NCI-H1417 (cell line): ENCODE data around the gene MUC4.
"Not testable (repeated sequence)": the region's sequence is repeated elsewhere in the genome, so short reads cannot be mapped to it uniquely, and the experiment has no call there.

ENCODE experiments used
- DNase-seq, 3 experiments: peaks; one replicate each; lab custom pipeline; 2025; lab: John Stamatoyannopoulos, UW

Gene MUC4

DNA sequence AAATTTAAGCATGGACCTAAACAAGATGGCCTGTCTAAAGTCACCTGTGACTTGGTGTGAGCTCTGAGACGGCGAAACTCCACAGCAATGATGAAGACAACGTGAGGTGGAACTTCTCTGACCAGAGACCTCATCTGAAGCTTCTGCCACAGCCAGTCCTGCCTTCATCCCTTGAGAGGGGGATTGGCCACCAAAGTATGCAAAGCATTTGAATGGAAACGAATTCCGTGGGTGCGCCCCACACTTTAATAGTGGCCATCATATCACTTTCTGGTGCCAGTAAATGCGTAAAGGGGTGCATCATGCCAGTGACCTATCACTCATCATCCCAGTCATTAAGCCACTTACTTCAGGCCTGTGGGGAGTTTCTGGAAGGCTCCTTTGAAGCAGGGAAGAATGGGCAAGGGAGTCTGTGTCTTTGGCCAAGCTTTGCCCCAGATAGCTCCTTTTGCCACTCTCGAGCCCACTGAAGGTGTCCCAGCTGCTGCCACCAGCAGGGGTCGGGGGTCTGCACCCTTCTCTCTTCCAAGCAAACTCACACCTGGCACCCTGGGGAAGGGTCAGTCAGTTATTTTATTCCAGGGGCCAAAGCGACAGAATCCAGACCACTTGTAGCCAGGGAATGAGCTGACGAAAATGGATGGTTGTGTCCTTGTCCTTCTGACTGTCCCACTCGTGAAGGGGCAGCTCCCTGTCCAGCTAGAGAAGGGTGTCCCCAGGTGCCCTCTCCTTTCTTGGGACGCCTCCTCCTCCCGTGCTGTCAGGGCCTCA is 73.3 kb downstream of the MUC4 start:
- DNase-seq = no peak

DNA sequence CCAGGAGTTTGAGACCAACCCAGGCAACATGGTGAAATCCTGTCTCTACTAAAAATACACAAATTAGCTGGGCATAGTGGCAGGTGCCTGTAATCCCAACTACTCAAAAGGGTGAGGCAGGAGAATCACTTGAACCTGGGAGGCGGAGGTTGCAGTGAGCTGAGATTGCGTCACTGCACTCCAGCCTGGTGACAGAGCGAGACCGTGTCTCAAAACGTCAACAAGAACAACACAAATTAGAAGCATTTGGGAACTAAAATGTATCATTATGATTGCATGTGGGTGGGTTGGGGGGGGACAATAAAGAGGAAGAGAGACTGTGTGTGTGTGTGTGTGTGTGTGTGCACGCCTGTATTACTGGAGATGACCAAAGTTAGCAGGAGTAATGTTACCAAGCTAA is 73.9 kb downstream of the MUC4 start:
- not testable (repeated sequence) for DNase-seq

DNA sequence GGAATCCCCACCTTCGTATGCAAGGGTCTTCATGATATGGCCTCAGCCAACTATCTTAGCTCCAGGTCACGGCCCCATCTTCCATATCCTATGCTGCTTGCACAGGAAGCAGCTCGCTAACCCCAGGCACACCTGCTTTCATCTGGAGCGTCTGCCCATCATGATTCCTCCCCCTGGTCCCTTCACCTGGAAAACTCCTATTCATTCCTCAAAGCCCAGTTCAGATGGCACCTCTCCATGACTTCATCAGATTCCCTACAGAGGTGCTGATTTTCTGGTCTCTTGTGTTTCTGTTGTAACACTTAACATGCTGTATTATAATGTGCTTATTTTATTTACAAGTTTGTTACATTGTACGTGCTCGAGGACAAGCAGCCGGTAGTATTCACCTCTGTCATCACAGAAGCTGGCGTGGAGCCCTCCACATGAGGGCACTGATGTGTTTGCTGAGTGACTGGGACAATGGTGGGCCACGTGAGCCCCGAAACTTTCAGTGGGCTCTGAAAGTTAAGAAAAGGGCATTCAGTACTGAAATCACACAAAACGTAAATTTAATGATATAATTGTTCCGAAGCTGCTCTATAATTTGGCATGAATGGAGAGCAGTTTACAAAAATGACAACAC is 74.8 kb downstream of the MUC4 start:
- DNase-seq = no peak

DNA sequence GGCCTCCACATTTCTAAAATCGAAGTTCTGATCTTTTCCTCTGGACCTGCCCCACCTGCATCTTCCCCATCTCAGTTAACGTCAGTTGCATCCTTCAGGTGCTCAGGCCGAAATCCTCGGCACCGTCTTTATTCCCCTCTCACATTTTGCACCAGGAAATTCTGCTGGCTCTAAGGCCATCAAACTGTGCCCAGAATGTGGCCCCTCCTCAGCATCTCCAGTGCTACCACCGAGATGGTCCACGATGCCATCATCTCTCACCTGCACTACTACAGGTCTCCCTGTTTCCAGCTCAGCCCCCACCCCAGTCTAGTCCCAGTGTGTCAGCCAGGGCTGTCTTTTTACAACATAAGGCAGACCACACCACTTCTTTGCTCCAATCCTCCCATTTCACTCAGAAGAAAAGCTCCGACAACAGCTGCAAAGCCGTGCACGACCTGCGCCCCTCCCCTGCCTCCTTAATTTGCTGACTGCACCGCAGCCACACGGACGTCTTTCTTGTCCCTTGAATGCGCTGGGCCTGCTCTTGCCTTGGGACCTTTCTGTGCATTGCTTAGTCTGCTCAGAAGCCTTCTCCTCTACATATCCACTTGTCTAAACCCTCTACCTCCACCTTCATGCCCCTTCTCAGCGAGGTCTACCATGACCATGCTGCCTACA is 76.6 kb downstream of the MUC4 start:
- no peak for DNase-seq

DNA sequence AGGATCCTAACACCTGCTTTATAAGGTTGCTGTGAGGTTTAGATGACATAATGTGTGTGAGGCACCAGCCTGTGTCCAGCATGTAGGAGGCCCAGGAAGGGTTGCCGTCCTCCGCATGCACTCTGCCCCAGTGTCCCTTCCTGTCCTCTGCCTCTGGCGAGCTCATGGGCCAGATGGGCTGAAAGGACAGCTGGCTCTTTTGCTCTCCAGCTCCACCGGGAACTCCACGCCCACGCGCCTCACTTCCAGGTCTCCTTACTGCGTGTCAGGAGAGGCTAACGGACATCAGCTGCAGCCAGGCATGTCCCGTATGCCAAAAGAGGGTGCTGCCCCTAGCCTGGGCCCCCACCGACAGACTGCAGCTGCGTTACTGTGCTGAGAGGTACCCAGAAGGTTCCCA is 78.8 kb downstream of the MUC4 start:
- no peak for DNase-seq

DNA sequence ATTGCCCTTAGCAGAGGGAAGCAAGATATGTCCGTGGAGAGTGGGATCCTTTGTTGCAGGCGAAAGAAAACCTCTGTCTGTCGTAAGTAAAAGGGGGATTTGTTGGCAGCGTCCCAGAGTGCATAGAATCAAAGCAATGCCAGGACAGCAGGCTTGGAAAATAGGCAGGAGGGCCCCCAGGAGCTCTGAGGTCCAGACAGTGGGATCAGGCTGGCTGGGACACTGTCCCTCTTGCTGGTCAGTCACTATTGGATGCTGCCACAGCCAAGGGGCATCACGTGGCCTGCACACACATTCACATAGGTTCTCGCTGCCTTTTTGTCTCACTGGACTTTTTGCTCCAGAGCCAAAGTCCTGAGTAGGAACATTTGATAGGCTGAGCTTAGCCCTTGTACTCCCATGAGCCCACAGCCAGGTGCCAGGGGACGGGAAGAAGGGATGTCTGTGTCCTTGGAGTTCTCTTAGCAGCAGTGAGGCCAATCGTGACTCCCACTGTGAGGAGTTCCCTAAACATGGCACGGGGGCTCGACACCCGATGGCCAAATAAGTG is 80.3 kb downstream of the MUC4 start:
- DNase-seq = no peak

DNA sequence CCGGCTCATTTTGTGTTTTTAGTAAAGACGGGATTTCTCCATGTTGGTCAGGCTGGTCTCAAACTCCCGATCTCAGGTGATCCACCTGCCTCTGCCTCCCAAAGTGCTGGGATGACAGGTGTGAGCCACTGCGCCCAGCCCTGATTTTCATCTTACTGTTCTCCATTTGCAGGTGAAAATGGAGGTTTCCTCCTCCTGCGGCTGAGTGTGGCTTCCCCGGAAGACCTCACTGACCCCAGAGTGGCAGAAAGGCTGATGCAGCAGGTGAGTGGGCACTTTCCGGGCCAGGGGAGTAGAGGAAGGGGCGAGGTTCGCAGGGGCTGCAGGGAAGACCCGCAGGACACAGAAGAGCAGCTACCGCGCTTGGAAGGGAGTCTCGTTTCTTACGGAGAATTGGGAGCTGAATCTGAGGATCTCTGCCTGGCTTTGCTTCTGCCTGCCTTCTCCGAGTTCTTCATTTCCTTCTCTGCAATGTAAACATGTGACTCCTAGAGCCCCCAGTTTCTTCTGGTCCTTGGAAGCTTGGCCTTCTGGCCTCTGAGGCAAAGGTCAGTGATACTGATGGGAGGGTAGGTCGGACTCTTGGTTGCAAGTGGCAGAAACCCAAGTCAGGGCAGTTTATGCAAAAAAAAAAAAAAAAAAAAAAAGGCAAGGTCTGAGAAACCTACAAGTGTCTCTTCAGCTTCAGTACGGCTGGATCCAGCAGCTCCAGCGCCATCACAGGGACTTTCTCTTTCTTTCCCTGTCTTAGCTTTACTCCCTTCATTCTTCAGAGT is 82.1 kb downstream of the MUC4 start:
- DNase-seq = no peak

DNA sequence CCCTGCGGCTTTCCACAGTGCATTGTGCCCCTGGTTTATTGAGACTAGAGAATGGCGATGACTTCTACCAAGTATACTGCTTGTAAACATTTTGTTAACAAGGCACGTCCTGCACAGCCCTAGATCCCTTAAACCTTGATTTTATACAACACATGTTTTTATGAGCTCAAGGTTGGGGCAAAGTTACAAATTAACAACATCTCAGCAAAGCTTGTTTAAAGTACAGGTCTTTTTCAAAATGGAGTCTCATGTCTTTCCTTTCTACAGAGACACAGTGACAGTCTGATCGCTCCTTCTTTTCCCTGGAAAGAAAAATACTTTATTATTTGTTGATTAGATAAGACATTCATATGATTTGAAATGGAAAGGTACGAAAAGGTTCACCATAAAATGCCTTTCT is 82.9 kb downstream of the MUC4 start:
- not testable (repeated sequence) for DNase-seq

DNA sequence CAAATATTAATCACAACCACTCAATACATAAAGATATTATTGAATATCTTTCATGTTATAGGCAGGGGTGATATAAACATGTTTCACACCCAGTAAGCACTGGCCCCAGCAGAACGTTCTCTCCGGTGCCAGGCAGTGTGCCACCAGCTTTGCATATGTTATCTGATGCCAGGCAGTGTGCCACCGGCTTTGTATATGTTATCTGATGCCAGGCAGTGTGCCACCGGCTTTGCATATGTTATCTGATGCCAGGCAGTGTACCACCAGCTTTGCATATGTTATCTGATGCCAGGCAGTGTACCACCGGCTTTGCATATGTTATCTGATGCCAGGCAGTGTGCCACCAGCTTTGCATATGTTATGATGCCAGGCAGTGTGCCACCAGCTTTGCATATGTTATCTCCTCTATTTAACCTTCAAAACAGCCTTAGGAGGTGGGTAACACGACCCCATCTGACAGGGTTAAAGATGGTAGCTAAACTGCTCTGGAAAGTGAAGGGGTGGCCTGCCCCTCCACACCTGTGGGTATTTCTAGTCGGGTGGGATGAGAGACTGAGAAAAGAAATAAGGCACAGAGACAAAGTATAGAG is 84.0 kb downstream of the MUC4 start:
- no peak for DNase-seq

DNA sequence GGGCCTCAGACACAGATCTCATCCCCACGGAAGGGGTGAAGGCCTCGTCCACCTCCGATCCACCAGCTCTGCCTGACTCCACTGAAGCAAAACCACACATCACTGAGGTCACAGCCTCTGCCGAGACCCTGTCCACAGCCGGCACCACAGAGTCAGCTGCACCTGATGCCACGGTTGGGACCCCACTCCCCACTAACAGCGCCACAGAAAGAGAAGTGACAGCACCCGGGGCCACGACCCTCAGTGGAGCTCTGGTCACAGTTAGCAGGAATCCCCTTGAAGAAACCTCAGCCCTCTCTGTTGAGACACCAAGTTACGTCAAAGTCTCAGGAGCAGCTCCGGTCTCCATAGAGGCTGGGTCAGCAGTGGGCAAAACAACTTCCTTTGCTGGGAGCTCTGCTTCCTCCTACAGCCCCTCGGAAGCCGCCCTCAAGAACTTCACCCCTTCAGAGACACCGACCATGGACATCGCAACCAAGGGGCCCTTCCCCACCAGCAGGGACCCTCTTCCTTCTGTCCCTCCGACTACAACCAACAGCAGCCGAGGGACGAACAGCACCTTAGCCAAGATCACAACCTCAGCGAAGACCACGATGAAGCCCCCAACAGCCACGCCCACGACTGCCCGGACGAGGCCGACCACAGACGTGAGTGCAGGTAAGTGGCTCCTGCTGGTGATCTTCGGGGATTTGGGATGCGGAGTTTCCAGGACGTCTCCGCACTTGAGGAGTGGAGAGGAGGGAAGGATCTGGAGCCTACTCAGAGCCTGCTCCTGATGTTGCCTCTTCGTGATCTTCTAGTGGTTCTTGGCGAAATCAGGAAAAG is 85.6 kb downstream of the MUC4 start:
- DNase-seq = not testable (repeated sequence)

DNA sequence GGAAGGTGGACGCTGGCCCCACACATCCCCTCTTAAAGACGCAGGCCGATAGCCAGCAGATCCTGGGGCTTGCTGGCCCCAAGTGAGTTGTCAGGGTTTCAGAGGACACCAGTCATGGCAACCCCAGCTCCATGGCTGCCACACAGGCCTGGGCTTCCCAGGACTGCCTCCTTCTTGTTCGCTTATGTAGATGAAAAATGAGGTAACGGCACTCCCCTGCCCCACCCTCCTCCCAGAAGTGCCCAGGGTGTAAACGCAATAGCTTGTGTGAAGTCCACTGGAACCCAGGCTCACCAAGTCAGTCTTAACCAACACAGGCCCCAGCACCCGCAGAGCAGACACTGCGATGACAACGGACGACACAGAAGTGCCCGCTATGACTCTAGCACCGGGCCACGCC is 87.4 kb downstream of the MUC4 start:
- DNase-seq = not testable (repeated sequence)

DNA sequence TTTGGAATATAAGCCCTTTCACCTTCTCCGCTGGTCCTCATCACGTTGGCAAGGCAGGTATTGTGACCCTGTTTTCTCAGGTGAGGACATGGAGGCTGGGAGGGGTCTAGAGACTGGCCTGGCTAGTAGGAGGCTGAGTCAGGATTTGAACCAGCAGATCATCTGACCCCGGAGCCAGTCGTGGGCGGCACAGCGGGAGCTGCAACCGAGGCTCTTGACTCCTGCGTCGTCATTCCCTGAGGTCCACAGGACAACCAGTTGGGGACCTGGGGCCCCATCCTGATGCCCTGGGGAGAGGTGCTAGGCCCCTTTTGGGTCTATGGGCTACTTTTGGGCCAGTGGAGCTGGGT is 88.8 kb downstream of the MUC4 start:
- not testable (repeated sequence) for DNase-seq

DNA sequence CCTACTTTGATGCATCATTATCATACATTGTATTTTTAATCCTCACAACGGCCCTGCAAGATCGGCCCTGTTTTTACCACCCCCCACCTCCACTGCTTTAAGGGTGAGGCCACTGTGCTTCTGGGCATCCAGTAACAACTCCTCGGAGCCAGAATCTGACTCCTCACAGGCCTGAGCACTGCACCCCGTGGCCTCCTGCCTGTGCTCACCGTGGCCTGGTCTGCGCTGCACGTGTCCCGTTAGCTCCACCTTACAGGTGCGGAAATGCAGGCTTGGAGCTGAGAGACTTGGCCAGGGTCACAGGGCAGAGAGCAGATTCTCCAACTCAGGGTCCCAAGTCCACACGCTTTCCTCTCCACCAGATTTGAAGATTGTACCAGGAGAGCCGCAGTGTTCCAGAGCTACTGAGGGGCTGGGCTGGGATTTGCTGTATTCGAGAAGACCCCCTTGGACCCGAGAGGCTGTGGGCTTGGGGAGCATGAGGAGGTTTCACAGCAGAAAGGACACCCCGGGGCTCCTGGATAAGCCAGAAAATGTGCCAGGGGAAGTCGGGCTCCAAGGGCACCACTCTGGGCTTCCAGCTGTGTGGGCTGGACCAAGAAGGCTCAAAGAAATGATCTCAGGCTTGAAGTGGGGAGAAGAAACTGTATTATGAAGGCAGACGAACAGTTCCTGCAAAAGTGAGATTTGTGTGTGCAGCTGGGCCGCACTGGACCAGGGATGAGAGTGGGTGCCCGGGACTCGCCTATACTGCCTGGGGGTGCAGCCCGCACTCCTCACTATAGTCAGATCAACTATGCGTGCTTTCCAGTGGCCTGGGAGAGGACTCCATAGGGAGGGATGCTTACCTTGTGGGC is 89.4 kb downstream of the MUC4 start:
- not testable (repeated sequence) for DNase-seq

DNA sequence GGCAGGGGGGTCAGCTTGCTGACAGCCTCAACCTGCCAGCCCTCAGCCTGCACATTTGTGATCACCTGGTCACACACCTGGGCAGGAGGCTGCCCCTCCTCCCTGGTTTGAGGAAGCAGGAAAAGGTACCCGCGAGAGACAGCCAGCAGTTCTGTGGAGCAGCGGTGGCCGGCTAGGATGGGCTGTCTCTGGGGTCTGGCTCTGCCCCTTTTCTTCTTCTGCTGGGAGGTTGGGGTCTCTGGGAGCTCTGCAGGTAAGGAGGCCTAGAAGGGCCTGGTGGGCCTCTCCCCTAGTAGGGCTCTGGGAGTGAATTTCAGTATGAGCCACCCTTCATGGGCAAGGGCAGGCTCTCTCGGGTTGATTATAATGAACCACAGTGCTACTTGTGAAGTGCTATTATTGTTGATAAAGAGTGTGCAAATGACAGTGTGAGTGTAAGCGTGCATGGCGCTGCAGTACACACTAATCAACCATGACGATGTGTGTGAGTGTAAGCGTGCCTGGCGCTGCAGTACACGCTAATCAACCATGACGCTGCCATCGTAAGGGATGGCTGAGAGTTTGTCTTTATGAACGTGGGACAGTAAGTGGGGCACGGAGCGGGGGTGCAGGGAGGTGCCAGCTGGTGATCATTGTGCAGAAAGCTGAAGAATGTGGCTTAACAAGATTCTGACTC is 90.8 kb downstream of the MUC4 start, which contains the start of gene MUC20:
Gene MUC20, plus strand, starts transcription at position 148 of the 676 bp plus-strand sequence. Its CDS starts 30 bp downstream, at position 178.
- DNase-seq = not testable (repeated sequence)

DNA sequence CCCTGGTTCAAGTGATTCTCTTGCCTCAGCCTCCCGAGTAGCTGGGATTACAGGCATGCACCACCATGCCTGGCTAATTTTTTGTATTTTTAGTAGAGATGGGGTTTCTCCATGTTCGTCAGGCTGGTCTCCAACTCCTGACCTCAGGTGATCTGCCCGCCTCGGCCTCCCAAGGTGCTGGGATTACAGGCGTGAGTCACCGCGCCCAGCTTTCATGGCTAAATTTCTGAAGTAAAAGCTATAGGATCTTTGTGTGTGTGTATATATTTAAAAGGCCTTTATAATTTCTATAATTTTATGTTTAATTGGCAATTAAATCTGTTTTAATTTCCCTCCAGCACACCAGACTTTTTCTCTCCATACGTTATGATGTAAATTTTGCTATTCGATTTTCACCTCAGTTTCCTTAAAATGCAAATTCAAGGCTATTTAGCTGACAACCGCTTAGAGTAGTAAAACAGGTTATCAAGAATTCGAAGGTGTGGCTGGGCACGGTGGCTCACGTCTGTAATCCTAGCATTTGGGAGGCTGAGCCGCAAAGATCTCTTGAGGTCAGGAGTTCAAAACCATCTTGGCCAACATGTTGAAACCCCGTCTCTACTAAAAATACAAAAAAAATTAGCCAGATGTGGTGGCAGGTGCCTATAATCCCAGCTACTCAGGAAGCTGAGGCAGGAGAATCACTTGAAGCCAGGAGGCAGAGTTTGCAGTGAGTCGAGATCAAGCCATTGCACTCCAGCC is 92.0 kb downstream of the MUC4 start:
- not testable (repeated sequence) for DNase-seq

DNA sequence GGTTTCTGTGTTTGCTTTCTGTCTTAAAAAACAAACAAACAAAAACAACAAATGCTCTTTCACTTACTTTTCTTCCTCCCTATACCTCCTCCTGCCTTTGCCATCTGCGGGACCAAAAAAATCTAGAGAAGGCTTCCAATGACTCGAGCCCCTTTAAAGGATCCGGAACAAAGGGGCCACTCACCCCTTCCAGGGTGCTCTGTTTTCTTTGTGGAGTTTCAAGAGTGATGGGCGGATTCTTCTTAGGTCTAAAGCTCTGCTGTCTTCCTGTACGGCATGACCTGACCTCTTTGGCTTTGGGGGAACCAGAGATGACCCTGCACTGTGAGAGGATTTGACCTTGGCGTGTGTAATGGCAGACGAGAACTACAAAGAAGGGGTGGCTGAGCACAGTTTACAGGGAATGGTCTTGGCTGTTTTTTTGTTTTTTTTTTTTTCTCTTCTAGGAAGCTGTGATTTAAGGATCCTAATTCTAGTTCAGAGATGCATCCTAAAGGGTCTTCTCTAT is 93.2 kb downstream of the MUC4 start:
- DNase-seq = no peak

DNA sequence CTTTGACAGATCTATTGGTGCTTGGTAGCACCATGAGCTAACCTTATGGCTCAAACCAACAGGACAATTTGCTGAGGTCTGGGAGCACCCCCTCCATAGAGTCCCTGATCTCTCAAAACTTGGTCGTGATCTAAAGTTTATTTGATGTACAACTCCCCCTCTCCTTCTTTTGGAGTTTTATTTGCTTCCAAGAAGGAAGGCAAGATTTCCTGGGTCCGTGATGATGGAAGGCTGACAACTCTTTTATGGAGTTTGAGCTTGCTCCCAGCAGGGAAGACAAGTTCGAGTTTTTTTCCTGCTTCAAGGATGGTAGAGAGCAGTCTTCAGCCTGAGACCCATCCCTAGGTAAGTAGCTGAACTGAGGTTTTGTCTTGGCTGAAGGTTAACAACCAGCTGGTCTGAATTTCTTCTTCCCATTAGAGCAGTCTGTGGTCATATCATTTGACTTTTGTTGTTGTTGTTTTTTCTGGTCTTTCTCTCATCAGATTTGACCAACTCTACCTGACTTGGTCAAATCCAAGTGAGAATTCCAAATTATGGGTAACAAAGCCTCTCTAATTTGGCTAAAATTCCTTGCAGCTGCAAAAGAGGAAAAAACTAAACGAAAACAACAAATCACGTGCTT is 93.8 kb downstream of the MUC4 start:
- no peak for DNase-seq

DNA sequence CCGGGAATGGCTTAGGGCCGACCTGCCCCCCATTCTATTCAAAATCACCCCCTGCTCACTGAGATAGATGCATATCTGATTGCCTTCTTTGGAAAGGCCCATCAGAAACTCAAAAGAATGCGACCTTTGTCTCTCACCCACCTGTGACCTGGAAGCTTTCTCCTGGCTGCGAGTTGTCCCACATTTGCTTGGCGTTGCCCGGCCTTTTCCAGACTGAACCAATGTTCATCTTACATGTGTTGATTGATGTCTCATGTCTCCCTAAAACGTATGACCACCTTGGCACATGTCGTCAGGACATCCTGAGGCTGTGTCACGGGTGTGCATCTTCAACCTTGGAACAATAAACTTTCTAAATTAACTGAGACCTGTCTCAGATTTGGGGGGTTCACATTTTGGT is 94.3 kb downstream of the MUC4 start:
- DNase-seq = no peak
